ENCODE results near the gene SMAD6.

DNA sequence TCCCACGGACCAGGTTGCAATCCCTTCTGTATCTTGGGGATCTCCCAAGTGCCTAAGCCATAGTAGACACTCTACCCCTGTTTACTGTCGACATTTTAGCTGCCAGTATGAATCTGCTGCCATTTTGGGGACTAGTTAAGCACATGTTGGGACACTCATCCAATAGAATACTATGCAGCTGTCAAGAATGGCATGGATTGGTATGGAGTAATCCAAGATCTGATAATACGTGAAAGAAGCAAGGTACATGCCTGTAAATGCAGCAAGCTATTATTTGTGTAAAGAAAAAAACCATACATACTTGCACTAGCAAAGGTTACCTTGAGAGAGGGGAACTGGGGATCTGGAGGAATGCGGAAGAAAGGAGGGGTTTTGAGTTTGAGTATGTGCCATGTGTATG, 129.3 kb downstream of the SMAD6 start:
- no peak for TF ChIP-seq CTCF (IDR thresholded peaks at IDR 0.05)
- no peak for TF ChIP-seq POLR2A (IDR thresholded peaks at IDR 0.05)
